DOHH2 (cell line): Measurements from ENCODE around the gene COBLL1.
"Not testable (repeated sequence)": the region's sequence is repeated elsewhere in the genome, so short reads cannot be mapped to it uniquely, and the experiment has no call there.

Source experiments
- CTCF ChIP-seq: fragments of 200-600 bp; sonication (generic); IDR thresholded peaks from one replicate; pipeline ENCODE4 v1.5.1; 2014; ENCODE audit warnings: antibody characterized with exemption, mild to moderate bottlenecking, low read depth, low read length; ENCODE audit not compliant: poor library complexity, severe bottlenecking
- EZH2phosphoT487 ChIP-seq: fragments of 200-600 bp; sonication (generic); IDR thresholded peaks from 2 replicates; pipeline ENCODE4 v1.6.1; 2017; ENCODE audit warnings: borderline replicate concordance, mild to moderate bottlenecking, antibody characterized with exemption, low read length, moderate library complexity, mixed read lengths

DNA sequence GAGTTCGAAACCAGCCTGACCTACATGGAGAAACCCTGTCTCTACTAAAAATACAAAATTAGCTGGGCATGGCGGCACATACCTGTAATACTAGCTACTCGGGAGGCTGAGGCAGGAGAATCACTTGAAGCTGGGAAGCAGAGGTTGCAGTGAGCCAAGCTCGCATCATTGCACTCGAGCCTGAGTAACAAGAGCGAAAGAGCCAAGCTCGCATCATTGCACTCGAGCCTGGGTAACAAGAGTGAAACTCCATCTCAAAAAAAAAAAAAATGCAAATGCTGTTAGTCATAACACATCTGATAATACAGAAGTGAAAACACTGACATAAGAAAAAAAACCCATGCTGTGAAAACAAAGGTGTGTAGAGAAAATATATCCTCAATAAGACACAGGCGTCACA is 80.4 kb downstream of the COBLL1 start:
- not testable (repeated sequence) for TF ChIP-seq CTCF, EZH2phosphoT487
